H1 (cell line): ENCODE results near the gene MED12L. TPM values are rescaled to one million over a fixed set of nuclear protein-coding genes. Genes with fewer than 3 reads are reported as not detected.

Experiments used
- CTCF ChIA-PET: fragments of 300-600 bp; sonication (Branson Sonifier 250); formaldehyde crosslinking; loops from one replicate; lab custom pipeline; 2021; ENCODE audit not compliant: partially characterized antibody; lab: Charles Lee
- POLR2A ChIA-PET: fragments of 300-600 bp; sonication (Branson Sonifier 250); formaldehyde crosslinking; loops from one replicate; lab custom pipeline; 2021; ENCODE audit warnings: inconsistent platforms; ENCODE audit not compliant: partially characterized antibody; lab: Charles Lee
- DNase-seq, 2 experiments: peaks; one replicate each; pipeline versions ENCODE4 v3.0.0 to v3.0.0-alpha.2; 2010 to 2022; ENCODE audit warnings: low spot score in 2 of 2, low read depth in 1 of 2, mixed read lengths in 1 of 2
- FAIRE-seq: peaks from 2 replicates; lab custom pipeline; 2011; peaks lifted over from hg19 to GRCh38; lab: Jason Lieb, UNC
- H2AFZ ChIP-seq: 2 replicates; pipeline ENCODE4 v1.8.1; 2012; ENCODE audit warnings: low read length, inconsistent platforms
- H2AK5ac ChIP-seq: 2 replicates; pipeline ENCODE4 v1.6.1; 2013; ENCODE audit warnings: low read depth, low read length
- H2BK120ac ChIP-seq: replicated peaks from 2 replicates; pipeline ENCODE3; 2013; ENCODE audit warnings: low read depth, low read length, inconsistent platforms
- H2BK12ac ChIP-seq: 2 replicates; pipeline ENCODE4 v1.6.1; 2013; ENCODE audit warnings: low read depth, low read length
- H2BK15ac ChIP-seq: 2 replicates; pipeline ENCODE4 v1.6.1; 2013; ENCODE audit warnings: low read length
- H2BK20ac ChIP-seq: 2 replicates; pipeline ENCODE4 v1.6.1; 2013; ENCODE audit warnings: low read length
- H2BK5ac ChIP-seq: 2 replicates; pipeline ENCODE4 v1.6.1; 2013; ENCODE audit warnings: low read depth, low read length
- H3K14ac ChIP-seq: 2 replicates; pipeline ENCODE4 v1.6.1; 2013; ENCODE audit warnings: inconsistent platforms; ENCODE audit not compliant: insufficient read length
- H3K18ac ChIP-seq: 2 replicates; pipeline ENCODE4 v1.6.1; 2013; ENCODE audit warnings: low read length; ENCODE audit errors: extremely low read depth
- H3K23ac ChIP-seq: 2 replicates; pipeline ENCODE4 v1.6.1; 2013; ENCODE audit warnings: inconsistent platforms; ENCODE audit not compliant: insufficient read length
- H3K23me2 ChIP-seq: 2 replicates; pipeline ENCODE4 v1.6.1; 2013; ENCODE audit warnings: low read depth, low read length
- H3K27ac ChIP-seq: 2 replicates; pipeline ENCODE4 v1.6.1; 2011; ENCODE audit warnings: low read depth, low read length, inconsistent platforms
- H3K27me3 ChIP-seq, 4 experiments: replicated peaks in 1 of 4; 1 replicate in 1 of 4; 2 replicates in 3 of 4; pipeline versions ENCODE4 v1.6.1 to v1.8.1; 2011 to 2013; ENCODE audit warnings: low read length in 3 of 4, mild to moderate bottlenecking in 3 of 4, inconsistent platforms in 2 of 4, mixed read lengths in 2 of 4, moderate library complexity in 1 of 4; ENCODE audit not compliant: control insufficient read depth in 3 of 4, insufficient read depth in 3 of 4; ENCODE audit errors: extremely low read depth in 1 of 4
- H3K36me3 ChIP-seq, 4 experiments: 2 replicates each; pipeline versions ENCODE4 v1.6.1 to v1.8.1; 2011 to 2013; ENCODE audit warnings: mild to moderate bottlenecking in 4 of 4, low read length in 3 of 4, moderate library complexity in 2 of 4, control low read depth in 1 of 4, inconsistent platforms in 1 of 4; ENCODE audit not compliant: insufficient read depth in 4 of 4, control insufficient read depth in 2 of 4
- H3K4ac ChIP-seq: replicated peaks from 2 replicates; pipeline ENCODE3; 2013; ENCODE audit warnings: low read length, low read depth, mixed read lengths, inconsistent platforms; ENCODE audit not compliant: insufficient read length
- H3K4me1 ChIP-seq, 4 experiments: replicated peaks in 1 of 4; 1 replicate in 1 of 4; 2 replicates in 3 of 4; pipeline versions ENCODE4 v1.6.1 to v1.8.1; 2011 to 2013; ENCODE audit warnings: low read length in 3 of 4, inconsistent platforms in 2 of 4, mixed read lengths in 1 of 4; ENCODE audit not compliant: insufficient read depth in 4 of 4, control insufficient read depth in 3 of 4
- H3K4me2 ChIP-seq, 2 experiments: 2 replicates each; pipeline versions ENCODE4 v1.6.1 to v1.8.1; 2011 to 2013; ENCODE audit warnings: low read depth in 2 of 2, low read length in 2 of 2, control low read depth in 1 of 2, inconsistent platforms in 1 of 2, mild to moderate bottlenecking in 1 of 2; ENCODE audit not compliant: insufficient read depth in 1 of 2
- H3K4me3 ChIP-seq, 4 experiments: fragments of 200-600, 300-600 bp in 1 of 4; sonication (generic), shearing (Covaris generic), sonication (Bioruptor Twin) in 1 of 4; 2 replicates each; pipeline versions ENCODE4 v1.5.1 to v1.8.1; 2011 to 2016; ENCODE audit warnings: low read length in 4 of 4, low read depth in 3 of 4, control low read depth in 2 of 4, inconsistent platforms in 2 of 4, mild to moderate bottlenecking in 2 of 4, mixed read lengths in 1 of 4, moderate library complexity in 1 of 4; ENCODE audit not compliant: insufficient read depth in 2 of 4; ENCODE audit errors: extremely low read depth in 1 of 4
- H3K56ac ChIP-seq: replicated peaks from 2 replicates; pipeline ENCODE3; 2013; ENCODE audit warnings: low read depth, mild to moderate bottlenecking, mixed read lengths, low read length, inconsistent platforms; ENCODE audit not compliant: insufficient read length
- H3K79me1 ChIP-seq: 2 replicates; pipeline ENCODE4 v1.6.1; 2013; ENCODE audit warnings: low read depth, low read length, control low read depth
- H3K79me2 ChIP-seq, 2 experiments: 2 replicates each; pipeline versions ENCODE4 v1.6.1 to v1.8.1; 2012 to 2013; ENCODE audit warnings: low read length in 2 of 2, mild to moderate bottlenecking in 2 of 2, inconsistent platforms in 1 of 2; ENCODE audit not compliant: insufficient read depth in 2 of 2, control insufficient read depth in 1 of 2
- H3K9ac ChIP-seq, 4 experiments: replicated peaks in 1 of 4; 1 replicate in 1 of 4; 2 replicates in 3 of 4; pipeline versions ENCODE4 v1.6.1 to v1.8.1; 2011 to 2013; ENCODE audit warnings: low read depth in 3 of 4, low read length in 3 of 4, control low read depth in 2 of 4, mild to moderate bottlenecking in 2 of 4, moderate library complexity in 2 of 4, inconsistent platforms in 1 of 4; ENCODE audit errors: extremely low read depth in 1 of 4
- H3K9me3 ChIP-seq, 2 experiments: 2 replicates each; pipeline versions ENCODE4 v1.6.1 to v1.8.1; 2012 to 2013; ENCODE audit warnings: mild to moderate bottlenecking in 2 of 2, moderate library complexity in 2 of 2, control low read depth in 1 of 2, inconsistent platforms in 1 of 2, low read depth in 1 of 2, low read length in 1 of 2, mixed read lengths in 1 of 2; ENCODE audit not compliant: insufficient read depth in 2 of 2
- H4K20me1 ChIP-seq, 2 experiments: replicated peaks in 1 of 2; 2 replicates each; pipeline versions ENCODE3 to v1.8.1; 2011 to 2013; ENCODE audit warnings: inconsistent platforms in 2 of 2, low read length in 2 of 2, mild to moderate bottlenecking in 1 of 2; ENCODE audit not compliant: insufficient read depth in 2 of 2, control insufficient read depth in 1 of 2
- H4K5ac ChIP-seq: 2 replicates; pipeline ENCODE4 v1.6.1; 2013; ENCODE audit warnings: low read length, low read depth, mixed read lengths, inconsistent platforms; ENCODE audit not compliant: insufficient read length
- H4K8ac ChIP-seq: 2 replicates; pipeline ENCODE4 v1.8.0; 2013; ENCODE audit warnings: mild to moderate bottlenecking, moderate library complexity, low read length, inconsistent platforms; ENCODE audit not compliant: insufficient read depth; ENCODE audit errors: extremely low read depth
- H4K91ac ChIP-seq: replicated peaks from 2 replicates; pipeline ENCODE3; 2013; ENCODE audit warnings: low read length, mixed read lengths, inconsistent platforms; ENCODE audit not compliant: insufficient read length
- CTCF ChIP-seq, 3 experiments: IDR thresholded peaks; 1 replicate in 2 of 3; 2 replicates in 1 of 3; pipeline versions ENCODE4 v1.5.1 to v1.6.1; 2011; ENCODE audit warnings: low read length in 3 of 3, mild to moderate bottlenecking in 3 of 3, inconsistent platforms in 2 of 3, low read depth in 1 of 3, moderate library complexity in 1 of 3; ENCODE audit not compliant: insufficient read depth in 1 of 3; ENCODE audit errors: control extremely low read depth in 1 of 3
- WGBS, 2 experiments: shearing (Covaris generic) in 1 of 2; methylation state at CpG; one replicate each; pipeline versions ENCODE4 v1.1.6 to v1.1.7; 2013 to 2015; ENCODE audit warnings: low lambda C conversion rate in 2 of 2, mixed read lengths in 2 of 2, inconsistent platforms in 1 of 2, low coverage in 1 of 2, missing lambda C conversion rate in 1 of 2; ENCODE audit not compliant: insufficient replicate concordance in 2 of 2, insufficient coverage in 1 of 2, insufficient read length in 1 of 2; ENCODE audit errors: extremely low coverage in 1 of 2, missing lambda C conversion rate in 1 of 2; 5-methylcytosine and 5-hydroxymethylcytosine counted together
- polyA plus RNA-seq, 7 experiments: library from polyadenylated mRNA; depleted of rRNA in 3 of 7; stranded (reverse) in 5 of 7; unstranded in 2 of 7; fragments of >200 nt in 5 of 7; fragments of 200-250 nt in 2 of 7; gene quantifications; 1 replicate in 5 of 7; 2 replicates in 1 of 7; 4 replicates in 1 of 7; pipeline versions ENCODE4 v1.2.1 to v1.2.3, GENCODE V29; 2011 to 2013; ENCODE audit warnings: missing spikeins in 2 of 7, mixed read lengths in 2 of 7
- total RNA-seq: library from RNA; stranded (reverse); fragmentation: NEBNext Ultra II Directional; extraction: Animal tissue kit (Norgen Biotek cat#: 25700); gene quantifications from 2 replicates; pipeline ENCODE4 v1.2.1, GENCODE V29; 2021

MED12L gene
- total and polyA plus RNA-seq, 2 of the 8 experiments (the other 6 are each of a cell fraction or from before 2014, with no cell fraction given), result 3.6 to 26.2 TPM

GRCh38 chr3:151398895-151399294 is 313.4 kb downstream of the MED12L start:
- Histone ChIP-seq H2AFZ (no peak overlapping the region), H2BK12ac (no peak overlapping the region), H3K4me1 (peaks cover 4 to 7% (median 6%) of the 10 kb centered on the region in 4 experiments), H3K4ac (no peak overlapping the region), H3K9me3 (no peaks in the 10 kb centered on the region), H3K79me1 (no peaks in the 10 kb centered on the region), H3K14ac (no peak overlapping the region), H3K18ac (no peak overlapping the region), H3K4me2 (no peak overlapping the region), H3K27ac (no peak overlapping the region), H3K23ac (no peak overlapping the region), H2BK20ac (no peak overlapping the region), H3K36me3 (peaks cover 0 to 8% (median 0%) of the 10 kb centered on the region in 4 experiments; a peak in 2 of 8 replicates), H2BK120ac (no peak overlapping the region), H4K20me1 (no peaks in the 10 kb centered on the region), H2BK15ac (no peak overlapping the region), H4K91ac (no peak overlapping the region), H4K8ac (no peak overlapping the region), H4K5ac (no peak overlapping the region), H2BK5ac (no peak overlapping the region), H3K79me2 (no peaks in the 10 kb centered on the region), H3K27me3 (no peaks in the 10 kb centered on the region), H3K56ac (no peak overlapping the region), H3K4me3 (no peak overlapping the region), H2AK5ac (no peak overlapping the region), H3K9ac (no peak overlapping the region), H3K23me2 (no peaks in the 10 kb centered on the region)
- ChIA-PET CTCF (interaction anchor here (0.8 to 4.3 kb wide), 9 partner anchors 11 to 231 kb away, joined by 3 to 20 read pairs (median 4); no protein-coding TSS in a partner anchor), POLR2A (interaction anchor here (0.6 kb wide), 2 partner anchors 21 to 901 kb away, joined by 3 read pairs; no protein-coding TSS in a partner anchor)
- DNase-seq, result no peak
- WGBS, 2 experiments, result 79% methylated on average over 5 of the region's 5 CpGs; no CpG with 5 or more reads in 1 of the 2 experiments
- FAIRE-seq, result no peak
- no peak for TF ChIP-seq CTCF (IDR thresholded peaks at IDR 0.05; ENCODE audit: control extremely low read depth in 1 of 3, insufficient read depth in 1 of 3, low read depth in 1 of 3, low read length in 3 of 3)
